Dermis blood vessel endothelial cell (primary cell): Measurements from ENCODE around the gene ZFYVE28. TPM values are rescaled to one million over a fixed set of nuclear protein-coding genes. Genes with fewer than 3 reads are reported as not detected.
"Not testable (repeated sequence)": the region's sequence is repeated elsewhere in the genome, so short reads cannot be mapped to it uniquely, and the experiment has no call there.

Source experiments
- DNase-seq: peaks from one replicate; pipeline ENCODE4 v3.0.0; 2010
- total RNA-seq: library from RNA; depleted of rRNA; stranded (reverse); fragments of >200 nt; gene quantifications from 2 replicates; pipeline ENCODE4 v1.2.3, GENCODE V29; 2014

Gene ZFYVE28
- 7.5 and 8.6 TPM in 2 replicates for total RNA-seq

GRCh38 chr4:2417765-2418649, at the start of gene ZFYVE28:
ZFYVE28 (minus strand) TSS chr4:2418645; CDS start chr4:2418323, 322 bp downstream.
- DNase-seq, result peak; percentile 55

- not testable (repeated sequence) for DNase-seq
These were observed 47.1 kb upstream of the ZFYVE28 start for GRCh38 chr4:2465544-2465943.

GRCh38 chr4:2465032-2465431, 46.6 kb upstream of the ZFYVE28 start:
- no peak for DNase-seq

- DNase-seq, result no peak
These were observed 44.7 kb upstream of the ZFYVE28 start for GRCh38 chr4:2462992-2463762.

- peak; percentile 86 for DNase-seq
These were observed 44.0 kb upstream of the ZFYVE28 start for GRCh38 chr4:2462218-2462991.

- DNase-seq, result no peak
These were observed 43.0 kb upstream of the ZFYVE28 start for GRCh38 chr4:2461246-2461960.

GRCh38 chr4:2459589-2460349, 41.3 kb upstream of the ZFYVE28 start:
- no peak for DNase-seq

- DNase-seq, result no peak
These were observed 40.4 kb upstream of the ZFYVE28 start for GRCh38 chr4:2458546-2459491.

GRCh38 chr4:2457481-2458295, 39.2 kb upstream of the ZFYVE28 start:
- DNase-seq, result no peak

- no peak for DNase-seq
These were observed 33.7 kb upstream of the ZFYVE28 start for GRCh38 chr4:2451821-2452785.

- DNase-seq, result no peak
These were observed 32.6 kb upstream of the ZFYVE28 start for GRCh38 chr4:2451036-2451520.

- DNase-seq, result no peak
These were observed 32.1 kb upstream of the ZFYVE28 start for GRCh38 chr4:2450394-2451035.

GRCh38 chr4:2449511-2450392, 31.3 kb upstream of the ZFYVE28 start:
- no peak for DNase-seq

- no peak for DNase-seq
These were observed 30.6 kb upstream of the ZFYVE28 start for GRCh38 chr4:2449051-2449450.

- no peak for DNase-seq
These were observed 30.1 kb upstream of the ZFYVE28 start for GRCh38 chr4:2448589-2448988.
